Ecto neural progenitor cell (in vitro differentiated cells): ENCODE measurements around the gene ACOT8.
"Not testable (repeated sequence)": the region's sequence is repeated elsewhere in the genome, so short reads cannot be mapped to it uniquely, and the experiment has no call there.

ENCODE experiments used
- DNase-seq: peaks from one replicate; pipeline ENCODE4 v3.0.0-alpha.2; 2018; ENCODE audit warnings: low spot score

Gene ACOT8

GRCh38 chr20:45857114-45857881, at the start of gene ACOT8, which contains the start of gene ZSWIM3:
Gene ACOT8, minus strand, starts transcription at chr20:45857392. Its CDS starts 77 bp downstream, at chr20:45857315.
Gene ZSWIM3, plus strand, starts transcription at chr20:45857614. Its CDS starts 212 bp downstream, at chr20:45857826.
- DNase-seq: peak; percentile 95

GRCh38 chr20:45905505-45906079, 48.4 kb upstream of the ACOT8 start:
- DNase-seq: no peak

DNA sequence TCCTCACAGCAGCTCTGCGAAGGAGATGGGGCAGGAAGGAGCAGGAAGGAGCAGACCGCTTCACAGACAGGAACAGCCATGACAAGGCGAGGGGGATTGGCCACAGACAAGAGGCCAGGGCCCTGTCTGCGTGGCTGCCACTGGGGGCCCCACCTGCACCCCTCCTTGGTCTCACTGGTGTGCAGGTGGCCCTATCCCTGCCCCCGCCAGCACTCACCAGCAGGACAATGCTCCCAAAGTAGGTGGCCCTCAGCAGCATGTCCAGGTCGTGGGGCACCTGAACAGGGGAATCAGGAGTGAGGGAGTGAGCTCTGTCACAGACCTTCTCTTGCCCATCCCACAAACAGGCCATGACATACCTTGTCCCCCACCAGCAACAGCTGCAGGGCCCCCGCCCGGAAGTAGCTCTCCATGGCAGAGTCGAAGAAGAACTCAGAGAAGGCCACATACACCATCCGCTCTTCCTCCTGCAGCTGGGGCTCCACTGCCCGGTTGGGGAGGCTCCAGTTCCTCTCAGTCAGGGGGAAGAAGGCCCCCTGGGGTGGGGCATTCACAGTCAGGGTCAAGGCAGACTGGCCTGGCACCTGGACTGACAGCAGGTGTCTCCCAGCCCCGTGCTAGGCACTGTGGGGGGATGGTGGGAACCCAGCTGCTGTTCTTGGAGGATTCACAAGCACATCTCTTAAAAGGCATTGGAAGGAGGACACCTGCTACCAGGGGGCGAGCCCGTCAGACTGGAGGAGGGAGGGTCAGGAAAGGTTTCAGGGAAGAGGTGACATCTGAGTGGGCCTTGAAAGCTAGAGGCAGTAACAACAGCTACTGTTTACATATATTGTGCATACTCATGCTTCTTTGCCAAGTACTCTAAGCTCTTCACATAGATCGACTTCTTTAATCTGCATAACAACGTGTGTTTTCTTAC, 47.7 kb upstream of the ACOT8 start:
- DNase-seq: no peak

GRCh38 chr20:45902199-45902701, 45.1 kb upstream of the ACOT8 start:
- no peak for DNase-seq

DNA sequence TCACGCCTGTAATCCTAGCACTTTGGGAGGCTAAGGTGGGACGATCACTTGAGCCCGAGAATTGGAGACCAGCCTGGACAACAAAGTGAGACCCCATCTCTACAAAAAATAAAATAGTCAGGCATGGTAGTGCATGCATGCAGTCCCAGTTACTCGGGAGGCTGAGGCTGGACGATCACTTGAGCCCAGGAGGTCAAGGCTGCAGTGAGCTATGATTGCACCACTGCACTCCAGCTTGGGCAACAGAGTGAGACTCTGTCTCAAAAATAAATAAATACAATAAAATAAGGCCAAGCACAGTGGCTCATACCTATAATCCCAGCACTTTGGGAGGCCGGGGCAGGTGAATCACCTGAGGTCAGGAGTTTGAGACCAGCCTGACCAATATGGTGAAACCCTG, 44.1 kb upstream of the ACOT8 start:
- DNase-seq: not testable (repeated sequence)

- no peak for DNase-seq
Observed at GRCh38 chr20:45899046-45899835, 42.0 kb upstream of the ACOT8 start.

DNA sequence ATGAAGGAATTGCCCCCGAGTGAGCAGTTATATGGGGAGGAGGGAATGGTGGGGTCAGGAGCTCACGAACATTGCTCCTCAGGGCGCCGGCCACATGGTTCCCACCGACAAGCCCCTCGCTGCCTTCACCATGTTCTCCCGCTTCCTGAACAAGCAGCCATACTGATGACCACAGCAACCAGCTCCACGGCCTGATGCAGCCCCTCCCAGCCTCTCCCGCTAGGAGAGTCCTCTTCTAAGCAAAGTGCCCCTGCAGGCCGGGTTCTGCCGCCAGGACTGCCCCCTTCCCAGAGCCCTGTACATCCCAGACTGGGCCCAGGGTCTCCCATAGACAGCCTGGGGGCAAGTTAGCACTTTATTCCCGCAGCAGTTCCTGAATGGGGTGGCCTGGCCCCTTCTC, 41.1 kb upstream of the ACOT8 start:
- DNase-seq: no peak

GRCh38 chr20:45897692-45898091, 40.5 kb upstream of the ACOT8 start:
- no peak for DNase-seq

GRCh38 chr20:45897289-45897688, 40.1 kb upstream of the ACOT8 start:
- DNase-seq: no peak

GRCh38 chr20:45896641-45897161, 39.5 kb upstream of the ACOT8 start:
- DNase-seq: no peak

- DNase-seq: no peak
Observed at GRCh38 chr20:45894797-45895196, 37.6 kb upstream of the ACOT8 start.

DNA sequence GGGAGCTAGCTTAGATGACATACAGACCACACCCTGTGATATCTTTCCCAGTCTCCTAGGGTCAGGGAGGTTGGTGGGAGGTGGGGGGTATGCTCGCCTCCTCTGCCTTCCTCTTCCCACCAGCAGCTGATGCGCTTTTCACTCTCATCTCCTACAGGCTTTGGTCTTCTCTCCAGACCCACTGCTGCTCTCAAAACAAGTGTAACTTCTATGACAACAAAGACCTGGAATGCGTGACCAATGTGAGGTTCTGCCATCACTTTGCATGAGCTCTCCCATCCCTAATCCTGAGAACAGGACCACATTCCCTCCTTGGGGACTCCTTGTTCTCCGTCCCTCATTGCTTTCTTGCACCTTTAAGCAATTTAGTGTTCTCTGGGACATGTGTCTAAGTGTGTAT, 36.6 kb upstream of the ACOT8 start:
- no peak for DNase-seq

DNA sequence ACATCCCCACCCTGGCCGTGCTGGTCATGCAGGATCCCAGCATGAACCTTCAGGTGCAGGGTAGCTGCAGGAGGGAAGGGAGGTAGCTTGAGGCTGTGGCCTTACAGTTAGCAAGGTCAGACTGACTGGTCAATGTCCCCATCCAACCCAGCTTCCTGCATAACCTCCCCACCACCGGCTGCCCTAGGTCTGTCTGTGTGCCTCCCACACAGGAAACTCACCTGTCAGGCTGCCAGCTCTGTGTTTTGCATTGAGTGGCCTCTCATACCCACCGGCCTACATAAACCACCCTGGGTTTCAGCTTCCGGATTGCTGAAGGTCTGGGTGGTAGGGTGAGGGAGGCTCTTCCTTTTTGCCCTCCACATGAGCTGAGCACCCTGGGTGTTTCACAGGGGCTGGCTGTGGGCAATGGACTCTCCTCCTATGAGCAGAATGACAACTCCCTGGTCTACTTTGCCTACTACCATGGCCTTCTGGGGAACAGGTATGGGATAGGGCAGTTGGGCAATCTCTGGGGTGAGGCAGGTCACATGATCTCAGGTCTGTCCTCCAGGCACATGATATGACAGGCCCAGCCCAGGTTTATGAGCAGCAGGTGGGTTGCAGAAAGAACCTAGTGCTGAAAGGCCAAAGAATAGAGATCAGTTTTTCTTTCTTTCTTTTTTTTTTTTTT, 35.8 kb upstream of the ACOT8 start:
- no peak for DNase-seq

DNA sequence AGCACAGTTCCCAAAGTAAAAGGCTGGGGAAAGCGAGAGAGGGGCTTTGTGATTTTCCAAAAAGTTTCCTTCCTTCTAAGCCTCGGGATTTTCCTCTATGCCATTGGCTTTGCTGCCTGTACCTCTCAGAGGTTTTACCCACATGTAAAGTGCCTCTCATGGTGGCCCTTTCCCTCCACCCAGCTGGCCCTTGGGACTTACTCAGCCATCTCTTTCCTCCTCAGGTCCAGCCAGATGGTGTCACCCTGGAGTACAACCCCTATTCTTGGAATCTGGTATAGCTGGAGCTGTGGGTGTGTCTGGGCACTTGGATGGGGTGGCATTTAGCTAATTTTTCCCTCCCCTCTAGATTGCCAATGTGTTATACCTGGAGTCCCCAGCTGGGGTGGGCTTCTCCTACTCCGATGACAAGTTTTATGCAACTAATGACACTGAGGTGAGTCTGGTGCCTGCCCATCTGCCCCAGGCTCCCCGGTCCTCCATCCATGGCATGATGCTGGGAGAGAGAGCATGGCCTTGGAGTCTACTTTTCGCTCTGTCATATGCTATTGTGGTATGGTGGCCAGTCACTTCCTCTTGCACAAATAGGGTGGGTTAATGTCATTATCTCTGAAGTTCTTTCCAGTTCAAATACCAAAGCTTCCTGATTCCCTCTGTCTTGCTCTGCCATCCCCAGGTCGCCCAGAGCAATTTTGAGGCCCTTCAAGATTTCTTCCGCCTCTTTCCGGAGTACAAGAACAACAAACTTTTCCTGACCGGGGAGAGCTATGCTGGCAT, 35.0 kb upstream of the ACOT8 start:
- no peak for DNase-seq

DNA sequence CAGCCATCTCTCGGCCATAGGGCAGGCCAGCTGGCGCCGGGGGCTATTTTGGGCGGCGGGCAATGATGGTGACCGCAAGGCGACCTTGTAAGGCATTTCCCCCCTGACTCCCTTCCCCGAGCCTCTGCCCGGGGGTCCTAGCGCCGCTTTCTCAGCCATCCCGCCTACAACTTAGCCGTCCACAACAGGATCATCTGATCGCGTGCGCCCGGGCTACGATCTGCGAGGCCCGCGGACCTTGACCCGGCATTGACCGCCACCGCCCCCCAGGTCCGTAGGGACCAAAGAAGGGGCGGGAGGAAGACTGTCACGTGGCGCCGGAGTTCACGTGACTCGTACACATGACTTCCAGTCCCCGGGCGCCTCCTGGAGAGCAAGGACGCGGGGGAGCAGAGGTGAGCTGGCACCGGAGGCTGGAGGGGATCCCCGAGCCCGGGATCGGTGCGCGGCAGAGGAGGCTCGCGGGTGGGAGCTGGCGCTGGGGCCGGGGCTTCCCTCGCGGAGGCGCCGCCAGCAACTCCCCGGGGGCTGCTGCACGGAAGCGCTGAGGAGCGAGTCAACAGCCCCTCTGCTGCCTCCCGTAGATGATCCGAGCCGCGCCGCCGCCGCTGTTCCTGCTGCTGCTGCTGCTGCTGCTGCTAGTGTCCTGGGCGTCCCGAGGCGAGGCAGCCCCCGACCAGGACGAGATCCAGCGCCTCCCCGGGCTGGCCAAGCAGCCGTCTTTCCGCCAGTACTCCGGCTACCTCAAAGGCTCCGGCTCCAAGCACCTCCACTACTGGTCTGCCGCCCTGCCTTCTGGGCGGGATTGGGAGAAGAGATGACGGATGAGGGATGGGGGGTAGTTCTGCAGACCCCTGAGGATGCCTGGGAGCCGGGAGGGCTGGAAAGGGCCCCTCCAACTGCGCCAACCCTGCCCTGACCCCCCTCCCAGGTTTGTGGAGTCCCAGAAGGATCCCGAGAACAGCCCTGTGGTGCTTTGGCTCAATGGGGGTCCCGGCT, 34.1 kb upstream of the ACOT8 start, which contains the start of the genes CTSA and NEURL2:
Gene CTSA, plus strand, starts transcription at position 351 of the 999 bp plus-strand sequence. Its CDS starts 234 bp downstream, at position 585.
Gene NEURL2, minus strand, starts transcription at position 224 of the 999 bp plus-strand sequence. Its CDS starts 217 bp downstream, at position 7.
- DNase-seq: peak; percentile 91

DNA sequence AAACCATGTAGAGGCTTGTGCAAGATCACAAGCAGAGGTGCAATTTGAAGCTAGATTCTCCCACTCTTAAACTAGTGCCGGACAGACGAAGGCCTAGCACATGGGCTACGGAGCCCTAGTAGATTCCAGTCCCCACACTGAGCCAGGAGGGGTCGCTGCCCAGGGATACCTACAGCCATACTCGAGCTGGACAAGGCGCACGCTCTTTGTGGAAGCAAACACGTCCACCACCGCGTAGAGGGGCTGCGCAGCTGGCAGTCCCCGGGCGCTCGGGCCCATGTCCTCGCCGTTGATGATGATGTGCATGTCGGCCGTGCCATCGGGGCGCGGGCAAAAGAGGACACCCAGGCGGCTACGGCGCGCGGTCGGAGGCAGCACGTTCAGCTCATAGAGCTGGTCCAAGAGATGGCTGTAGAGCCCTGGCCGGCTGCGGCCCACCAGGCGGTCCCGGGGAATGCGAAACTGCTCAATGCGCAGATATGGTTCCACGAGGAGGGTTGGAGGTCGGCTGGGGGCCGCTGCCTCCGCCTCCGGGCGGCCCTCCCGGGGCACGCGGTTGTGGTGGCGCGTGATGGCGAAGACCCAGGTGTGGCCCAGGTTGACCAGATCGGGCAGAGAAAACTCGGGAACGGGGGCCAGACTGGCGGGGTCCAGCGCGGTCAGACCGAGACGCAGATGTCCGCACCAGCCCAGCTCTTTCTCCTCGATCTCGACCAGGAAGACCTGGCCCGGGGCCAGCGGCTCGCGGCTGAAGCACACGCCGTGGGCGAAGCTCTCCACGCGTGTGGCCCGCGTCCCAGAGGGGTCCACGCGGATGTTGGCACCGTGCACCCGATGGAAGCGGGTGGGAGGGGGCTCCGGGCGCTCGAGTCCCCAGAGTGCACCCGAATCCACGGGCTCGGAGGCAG, 33.1 kb upstream of the ACOT8 start:
- DNase-seq: peak; percentile 91

DNA sequence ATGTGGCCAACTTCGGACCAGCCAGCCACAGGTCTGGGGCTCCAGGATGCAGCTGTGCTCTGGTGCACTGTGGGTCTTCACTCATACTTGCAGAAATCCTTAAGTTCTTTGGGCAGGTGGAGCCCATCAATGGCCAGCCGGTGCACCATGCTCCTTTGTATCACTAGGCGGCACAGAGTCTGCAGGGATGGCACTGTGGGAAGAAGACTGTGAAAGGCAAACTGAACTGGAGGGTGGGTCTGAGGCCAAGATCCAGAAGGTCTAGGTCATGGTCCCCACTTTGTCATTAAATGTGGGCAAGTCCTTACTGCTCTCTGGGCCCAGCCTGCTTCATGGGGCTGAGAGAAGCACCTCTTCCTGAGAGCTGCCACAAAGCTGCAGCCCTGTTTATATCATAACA, 31.5 kb upstream of the ACOT8 start:
- no peak for DNase-seq
